Suppressor macrophage (primary cell): ENCODE measurements around the gene PKP1.

ENCODE experiments used
- DNase-seq, 4 experiments: peaks; one replicate each; pipeline ENCODE4 v3.0.0-alpha.2; 2020 to 2022

The PKP1 gene

DNA sequence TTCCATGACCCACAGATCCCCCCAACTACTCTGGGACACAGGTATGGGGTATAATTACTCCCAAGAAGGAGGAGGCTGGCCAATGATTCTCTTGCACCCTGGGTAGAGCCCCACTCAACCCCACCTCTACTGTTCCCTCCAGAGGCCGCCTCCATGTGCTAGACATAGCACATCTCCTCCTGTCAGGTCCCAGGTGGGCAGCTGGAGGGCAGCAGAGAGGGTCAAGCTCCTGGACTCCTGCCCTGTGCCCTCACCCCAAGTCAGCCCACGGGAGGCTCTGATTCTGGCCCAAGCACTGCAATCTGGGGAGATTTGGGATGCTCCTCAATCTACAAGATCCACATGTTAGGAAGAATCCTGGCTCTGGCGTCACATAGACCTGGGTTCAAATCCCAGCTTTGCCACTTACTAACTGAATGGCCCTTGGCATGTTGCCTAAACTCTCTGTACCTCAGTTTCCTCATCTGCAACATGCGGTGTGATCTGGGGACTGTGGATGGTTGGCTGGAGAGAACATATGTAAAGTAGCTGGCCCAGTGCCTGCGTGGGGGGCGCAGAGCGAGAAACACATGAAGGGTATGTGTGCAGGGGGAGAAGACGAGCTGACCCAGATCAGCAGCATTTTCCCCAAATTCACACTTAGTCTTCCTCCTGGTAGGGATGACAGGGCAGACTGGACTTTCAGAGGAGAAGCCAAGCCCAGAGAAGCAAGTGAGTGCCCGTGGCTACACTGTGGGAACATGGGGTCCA lies 71.0 kb downstream of the PKP1 start:
- no peak for DNase-seq

DNA sequence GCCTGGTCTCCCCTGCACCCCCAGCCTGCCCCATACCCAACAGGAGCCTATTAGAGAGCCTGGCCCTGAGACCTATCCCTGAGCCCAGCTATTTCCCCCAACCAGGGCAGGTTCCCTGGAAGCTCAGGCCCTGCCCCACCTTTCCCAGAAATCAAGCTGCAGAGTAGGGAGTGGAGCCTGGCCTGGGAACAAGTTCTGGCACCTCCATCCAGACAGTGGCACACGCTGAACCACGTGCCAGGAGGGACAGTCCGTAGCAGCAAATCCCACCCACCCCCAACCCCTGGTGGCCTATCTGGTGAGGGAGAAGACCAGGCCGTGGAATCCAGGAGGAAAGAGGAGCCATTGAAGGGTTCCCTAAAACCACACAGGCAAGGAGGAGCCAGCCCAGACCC lies 71.6 kb downstream of the PKP1 start:
- no peak for DNase-seq

DNA sequence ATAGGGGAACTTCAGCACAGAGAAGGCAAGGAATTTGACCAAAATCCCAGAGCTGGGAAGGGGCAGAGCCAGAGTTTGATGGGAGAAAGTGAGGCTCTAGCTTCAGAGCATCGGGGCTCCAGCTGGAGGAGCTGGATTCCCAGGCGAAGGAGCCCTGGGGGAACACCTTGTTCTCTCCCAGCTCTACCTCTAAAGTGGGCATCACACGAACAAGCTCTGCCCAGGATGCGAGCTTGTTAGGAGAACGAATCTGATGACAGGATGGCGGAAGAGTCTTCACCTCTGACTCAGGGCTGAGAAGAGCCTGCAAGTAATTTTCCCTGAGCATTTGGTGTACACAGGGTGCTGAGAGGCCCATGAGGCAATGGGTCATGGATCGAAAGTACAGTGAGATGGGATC lies 72.2 kb downstream of the PKP1 start:
- DNase-seq, result no peak

GRCh38 chr1:201356236-201356635 lies 72.9 kb downstream of the PKP1 start:
- no peak for DNase-seq

GRCh38 chr1:201356701-201357100 lies 73.4 kb downstream of the PKP1 start:
- DNase-seq, result no peak

DNA sequence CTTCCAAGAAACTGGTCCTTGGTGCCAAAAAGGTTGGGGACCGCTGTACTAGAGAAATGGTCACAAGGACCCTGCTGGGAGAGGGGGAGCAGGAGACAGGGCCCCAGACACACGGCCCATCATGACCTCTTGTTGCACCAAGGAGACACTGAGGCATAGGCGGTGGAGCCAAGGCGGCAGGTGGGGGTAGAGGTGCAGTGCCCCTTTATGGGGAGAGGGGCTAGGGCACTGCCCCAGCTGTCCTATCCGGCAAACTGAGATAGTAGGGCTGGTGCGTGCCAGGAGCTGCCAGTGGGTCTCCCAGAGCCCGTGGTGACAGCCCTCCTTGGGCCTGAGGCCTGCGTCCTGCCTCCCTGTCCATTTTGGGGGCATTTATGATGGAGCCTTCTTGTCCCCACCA lies 73.9 kb downstream of the PKP1 start:
- DNase-seq, result no peak

GRCh38 chr1:201357636-201358348 lies 74.5 kb downstream of the PKP1 start:
- no peak for DNase-seq

DNA sequence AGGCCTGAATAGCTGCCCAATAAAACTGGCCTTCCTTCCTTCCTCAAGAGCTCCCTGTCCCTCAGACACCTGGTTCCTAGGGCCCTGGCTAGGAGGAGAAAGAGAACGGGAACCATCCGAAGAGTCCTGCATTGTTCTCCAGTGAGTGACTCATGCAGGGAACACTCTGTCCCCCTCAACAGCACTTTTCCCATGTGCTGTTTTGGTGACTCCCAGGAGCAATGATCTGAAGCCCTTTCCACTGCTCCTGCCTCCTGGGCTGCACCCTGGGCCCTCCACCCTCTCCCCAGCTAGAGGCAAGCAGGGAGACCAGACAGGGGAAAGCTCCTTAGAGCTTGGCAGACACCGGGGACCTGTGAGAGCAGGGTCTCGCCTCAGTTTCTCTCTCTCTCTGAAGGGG lies 75.3 kb downstream of the PKP1 start:
- DNase-seq, result no peak

GRCh38 chr1:201359031-201359872 lies 75.9 kb downstream of the PKP1 start:
- DNase-seq, result no peak

GRCh38 chr1:201359873-201360210 lies 76.5 kb downstream of the PKP1 start:
- DNase-seq, result no peak

DNA sequence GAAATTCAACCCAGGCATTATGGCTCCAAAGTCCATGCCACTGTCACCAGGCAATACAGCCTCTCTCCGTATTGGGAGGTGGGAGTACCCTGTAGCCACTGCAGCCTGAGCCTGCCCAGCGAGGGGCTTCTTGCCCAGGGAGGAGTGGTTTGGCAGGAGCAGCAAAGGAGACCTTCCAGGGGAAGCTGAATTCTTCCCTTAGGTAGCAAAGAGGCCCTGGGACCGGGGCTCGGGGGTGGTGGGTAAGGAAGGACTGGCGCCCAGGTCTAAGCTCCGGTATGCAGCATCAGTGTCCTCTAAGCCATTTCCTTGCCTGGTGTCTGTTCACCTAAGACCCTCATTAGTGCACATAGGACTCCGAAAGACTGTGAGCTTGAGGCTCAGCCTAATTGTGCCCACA lies 77.2 kb downstream of the PKP1 start:
- no peak for DNase-seq

GRCh38 chr1:201360901-201361651 lies 77.8 kb downstream of the PKP1 start:
- DNase-seq, result no peak

- DNase-seq, result peak; percentile 21 to 53 (median 38)
Observed at GRCh38 chr1:201361652-201362504, 78.6 kb downstream of the PKP1 start.

GRCh38 chr1:201362906-201363305 lies 79.6 kb downstream of the PKP1 start:
- DNase-seq, result no peak

DNA sequence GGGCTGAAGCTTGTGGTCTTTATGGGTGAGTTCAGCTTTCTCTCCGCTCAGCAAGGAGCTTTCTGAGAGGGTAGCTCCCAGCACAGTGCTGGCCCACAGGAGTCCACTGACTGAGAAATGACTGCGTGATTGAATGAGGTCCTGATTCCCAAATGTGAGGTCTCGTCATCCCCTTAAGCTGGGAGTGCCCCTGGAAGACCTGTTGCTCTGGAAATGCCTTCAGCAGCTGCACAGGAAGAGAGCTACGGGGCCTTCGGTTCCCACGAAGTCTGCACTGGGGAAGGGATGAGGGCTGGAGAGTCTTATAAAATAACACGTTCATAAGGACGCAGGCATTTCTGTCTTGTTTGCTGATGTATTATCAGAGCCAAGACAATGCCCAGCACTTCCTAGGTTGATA lies 80.2 kb downstream of the PKP1 start:
- DNase-seq, result no peak

DNA sequence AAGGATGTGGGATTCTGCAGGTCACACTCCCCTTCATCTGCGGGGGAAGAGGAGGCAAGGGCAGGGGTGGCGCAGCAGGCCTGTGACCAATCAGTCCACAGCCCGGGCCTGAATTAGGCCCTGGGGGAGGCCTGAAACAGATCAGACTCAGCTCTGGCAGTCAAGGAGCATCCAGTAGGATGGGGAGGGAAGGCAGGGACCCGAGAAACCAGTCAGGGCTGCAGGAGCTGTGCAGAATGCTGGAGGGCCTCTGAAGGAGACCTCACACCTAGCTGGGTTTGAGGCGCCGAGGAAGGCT lies 81.5 kb downstream of the PKP1 start:
- no peak for DNase-seq

GRCh38 chr1:201365251-201365650 lies 81.9 kb downstream of the PKP1 start:
- no peak for DNase-seq

DNA sequence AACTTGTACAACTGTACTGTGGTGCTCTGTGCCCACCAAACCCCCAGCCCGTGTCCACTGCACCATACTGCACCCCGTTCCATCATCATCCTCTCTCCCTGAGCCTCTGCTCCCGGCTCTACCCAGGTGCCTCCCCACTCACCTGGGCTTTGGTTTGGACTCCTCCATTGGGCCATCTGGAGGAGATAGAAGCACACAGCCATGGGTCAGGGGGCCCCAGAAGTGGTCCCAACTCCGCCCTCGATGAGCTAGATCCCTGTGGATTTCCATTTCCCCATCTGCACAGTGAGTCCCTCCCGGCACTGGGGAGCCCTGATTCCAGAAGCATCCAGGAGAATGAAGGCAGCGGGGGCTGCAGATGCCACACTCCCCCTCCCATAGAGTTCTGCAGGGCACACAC lies 83.4 kb downstream of the PKP1 start:
- DNase-seq, result no peak

- no peak for DNase-seq
Observed at GRCh38 chr1:201369209-201369608, 85.9 kb downstream of the PKP1 start.

DNA sequence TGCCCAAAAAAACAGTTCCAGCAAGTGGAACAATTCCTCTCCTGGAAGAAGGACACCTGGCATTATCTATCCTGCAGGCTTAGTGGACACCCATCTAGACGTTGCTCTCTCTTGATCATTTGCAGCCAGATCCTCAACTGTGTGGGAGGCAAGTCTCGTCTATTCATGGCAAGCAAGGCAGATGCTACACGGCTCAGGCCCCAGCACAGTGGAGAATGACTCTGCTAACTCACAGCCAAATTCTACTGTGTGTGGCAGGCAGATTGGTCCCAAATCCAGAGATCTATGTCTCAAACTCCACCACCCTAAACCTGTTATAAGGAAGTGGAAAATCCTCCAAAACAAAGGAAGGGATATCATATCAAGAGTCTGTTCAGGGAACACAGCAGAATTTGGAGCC lies 87.2 kb downstream of the PKP1 start:
- DNase-seq, result no peak

DNA sequence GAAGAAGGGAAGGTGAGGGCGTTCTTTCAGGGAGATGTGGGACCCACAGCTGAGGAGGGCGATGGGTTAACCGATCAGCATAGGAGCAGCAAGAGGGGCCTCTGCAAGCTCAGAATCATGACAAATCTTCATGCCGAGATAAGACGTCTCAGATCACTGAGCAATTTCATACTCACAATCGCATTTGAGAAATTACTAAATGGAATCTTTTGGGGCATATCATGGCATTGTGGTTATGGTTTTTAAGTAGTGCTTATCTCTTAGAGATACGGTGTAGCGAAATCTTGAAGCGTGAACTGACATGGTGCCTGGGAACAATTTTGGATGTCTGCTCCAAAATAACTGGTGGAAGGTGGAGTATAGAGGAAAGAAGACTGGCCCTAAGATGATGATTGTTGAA lies 88.0 kb downstream of the PKP1 start:
- no peak for DNase-seq

- no peak for DNase-seq
Observed at GRCh38 chr1:201371792-201372191, 88.5 kb downstream of the PKP1 start.
